Heart left ventricle (tissue), 13 donors: ENCODE data around the gene LYPD4.

Experiments used
- POLR2A ChIP-seq, 2 donors: fragments of 450-650 bp; IDR thresholded peaks; one replicate each; pipeline ENCODE4 v1.6.1; 2017; ENCODE audit warnings: antibody characterized with exemption in 2 of 2, mild to moderate bottlenecking in 2 of 2, moderate library complexity in 2 of 2
- TF ChIP-seq, protein P1 (sequence below), 12 donors: fragments of 200-600 bp; sonication (generic) in 4 of 12; IDR thresholded peaks; one replicate each; pipeline versions ENCODE4 v1.5.0 to v1.8.0; 2018 to 2022; ENCODE audit warnings: antibody characterized with exemption in 12 of 12, mild to moderate bottlenecking in 5 of 12
- donor health status: ischemic (EF 13 %, LVEDD 7.1; RV severe dilation, severe dysfunction).
- donor health status: DM: no; HTN: yes; CAD: no.
- donor health status: DM: no; HTN: no; CAD: no.
- donor health status: ischemic (EF 25% LVEDD 6.9; RV normal size, moderate dysfunction).
- donor health status: ischemic (EF 25% LVEDD 5.7; RV mildly dilated, moderate dysfunction).
- donor health status: ischemic (EF 35%, LVEDD 5.7; RV mildly dilated, moderate dysfunction).
- donor health status: nonischemic (EF 11% LVEDD 7.7; RV severe dilation, severe dysfunction).
- donor health status: DM: yes; HTN: yes; CAD: no.
- donor health status: PGD.
- donor health status: ischemic (EF 29% LVEDD 5.4; RV normal size, mild dysfunction).
- donor health status: nonischemic (EF 23%, LVEDD 6.1; RV moderate dilation, normal function).

DNA sequence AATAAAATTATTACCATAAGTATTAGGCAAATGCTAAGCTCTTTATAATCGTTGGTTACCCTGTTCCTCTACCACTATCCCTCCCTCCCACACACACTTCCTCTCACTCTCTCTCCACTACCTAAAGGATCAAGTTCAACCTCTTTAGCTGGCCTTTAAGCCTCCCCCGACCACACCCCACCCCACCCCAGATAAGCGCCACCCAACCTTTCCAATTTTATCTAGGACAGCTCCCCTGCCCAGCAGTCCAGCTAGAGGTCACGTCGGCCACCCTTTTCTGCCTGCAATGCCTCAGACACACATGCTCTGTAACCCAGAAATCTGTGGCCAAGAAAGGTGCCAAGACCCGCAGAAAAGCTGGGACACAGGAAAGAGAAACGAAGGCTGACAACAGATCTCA, 1.1 kb downstream of the LYPD4 start:
- TF ChIP-seq, protein P1, sequence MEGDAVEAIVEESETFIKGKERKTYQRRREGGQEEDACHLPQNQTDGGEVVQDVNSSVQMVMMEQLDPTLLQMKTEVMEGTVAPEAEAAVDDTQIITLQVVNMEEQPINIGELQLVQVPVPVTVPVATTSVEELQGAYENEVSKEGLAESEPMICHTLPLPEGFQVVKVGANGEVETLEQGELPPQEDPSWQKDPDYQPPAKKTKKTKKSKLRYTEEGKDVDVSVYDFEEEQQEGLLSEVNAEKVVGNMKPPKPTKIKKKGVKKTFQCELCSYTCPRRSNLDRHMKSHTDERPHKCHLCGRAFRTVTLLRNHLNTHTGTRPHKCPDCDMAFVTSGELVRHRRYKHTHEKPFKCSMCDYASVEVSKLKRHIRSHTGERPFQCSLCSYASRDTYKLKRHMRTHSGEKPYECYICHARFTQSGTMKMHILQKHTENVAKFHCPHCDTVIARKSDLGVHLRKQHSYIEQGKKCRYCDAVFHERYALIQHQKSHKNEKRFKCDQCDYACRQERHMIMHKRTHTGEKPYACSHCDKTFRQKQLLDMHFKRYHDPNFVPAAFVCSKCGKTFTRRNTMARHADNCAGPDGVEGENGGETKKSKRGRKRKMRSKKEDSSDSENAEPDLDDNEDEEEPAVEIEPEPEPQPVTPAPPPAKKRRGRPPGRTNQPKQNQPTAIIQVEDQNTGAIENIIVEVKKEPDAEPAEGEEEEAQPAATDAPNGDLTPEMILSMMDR (IDR thresholded peaks at IDR 0.05) = no peak
- TF ChIP-seq POLR2A (IDR thresholded peaks at IDR 0.05) = no peak
